B cell (primary cell): ENCODE measurements around the gene SSH3. TPM values are rescaled to one million over a fixed set of nuclear protein-coding genes. Genes with fewer than 3 reads are reported as not detected.

ENCODE experiments used
- ATAC-seq: fragments of 200-7000 bp; cut with Tn5 transposase; one replicate; pipeline ENCODE4 v1.10.0; 2021; ENCODE audit warnings: low read depth, mild to moderate bottlenecking, moderate number of reproducible peaks, moderate library complexity
- CTCF ChIA-PET: fragments of 350-600 bp; sonication (Branson Sonifier 250); formaldehyde crosslinking; loops from one replicate; lab custom pipeline; 2021; ENCODE audit warnings: antibody characterized with exemption, inconsistent platforms; lab: Charles Lee
- POLR2A ChIA-PET: fragments of 350-600 bp; sonication (Branson Sonifier 250); formaldehyde crosslinking; loops from one replicate; lab custom pipeline; 2021; ENCODE audit warnings: antibody characterized with exemption; lab: Charles Lee
- DNase-seq: peaks from one replicate; pipeline ENCODE4 v3.0.0; 2013
- H2AFZ ChIP-seq: 2 replicates; pipeline ENCODE4 v1.6.1; 2012; ENCODE audit warnings: mild to moderate bottlenecking, low read depth, low read length; ENCODE audit not compliant: insufficient read depth, poor library complexity, severe bottlenecking
- H3K27ac ChIP-seq, 2 donors: 1 replicate in 1 of 2; 2 replicates in 1 of 2; pipeline ENCODE4 v1.5.1; 2012 to 2013; ENCODE audit warnings: low read length in 2 of 2, mild to moderate bottlenecking in 2 of 2, moderate library complexity in 1 of 2
- H3K27me3 ChIP-seq, 4 experiments: fragments of 200-600 bp in 1 of 4; sonication (generic) in 1 of 4; replicated peaks in 1 of 4; 1 replicate in 2 of 4; 2 replicates in 2 of 4; pipeline versions ENCODE4 v1.6.1 to v1.7.0; 2013 to 2016; ENCODE audit warnings: low read length in 3 of 4, mild to moderate bottlenecking in 2 of 4, mixed read lengths in 1 of 4, moderate library complexity in 1 of 4; ENCODE audit not compliant: insufficient read depth in 4 of 4, control insufficient read depth in 3 of 4; ENCODE audit errors: control extremely low read depth in 1 of 4
- H3K36me3 ChIP-seq, 2 experiments: replicated peaks in 1 of 2; 1 replicate in 1 of 2; 2 replicates in 1 of 2; pipeline versions ENCODE4 v1.6.1 to v1.7.1; 2013; ENCODE audit warnings: low read length in 1 of 2; ENCODE audit not compliant: insufficient read depth in 2 of 2, control insufficient read depth in 1 of 2; ENCODE audit errors: control extremely low read depth in 1 of 2, extremely low read depth in 1 of 2
- H3K4me1 ChIP-seq, 2 donors: fragments of 200-600 bp in 1 of 2; sonication (generic) in 1 of 2; 1 replicate in 1 of 2; 2 replicates in 1 of 2; pipeline versions ENCODE4 v1.5.1 to v1.6.1; 2013 to 2017; ENCODE audit warnings: low read length in 2 of 2; ENCODE audit not compliant: control insufficient read depth in 2 of 2, insufficient read depth in 2 of 2
- H3K4me2 ChIP-seq: replicated peaks from 2 replicates; pipeline ENCODE3; 2012; ENCODE audit warnings: mild to moderate bottlenecking, low read depth, low read length; ENCODE audit not compliant: poor library complexity, severe bottlenecking
- H3K4me3 ChIP-seq, 5 experiments: fragments of 200-600 bp in 1 of 5; sonication (generic) in 1 of 5; 1 replicate in 3 of 5; 2 replicates in 2 of 5; pipeline versions ENCODE4 v1.5.1 to v1.7.0; 2011 to 2016; ENCODE audit warnings: low read length in 4 of 5, mild to moderate bottlenecking in 4 of 5, low read depth in 2 of 5, control low read depth in 1 of 5, moderate library complexity in 1 of 5; ENCODE audit not compliant: insufficient read depth in 1 of 5; ENCODE audit errors: control extremely low read depth in 1 of 5, extremely low read depth in 1 of 5
- H3K79me2 ChIP-seq: fragments of 200-600 bp; sonication (generic); one replicate; pipeline ENCODE4 v1.6.0; 2016; ENCODE audit warnings: low read length; ENCODE audit not compliant: control insufficient read depth, insufficient read depth
- H3K9ac ChIP-seq: fragments of 200-600 bp; sonication (generic); 2 replicates; pipeline ENCODE4 v1.6.1; 2017; ENCODE audit warnings: mild to moderate bottlenecking, low read length, moderate library complexity
- H3K9me3 ChIP-seq, 3 donors: one replicate each; pipeline versions ENCODE4 v1.6.1 to v1.7.1; 2013; ENCODE audit warnings: low read length in 2 of 3; ENCODE audit not compliant: control insufficient read depth in 2 of 3, insufficient read depth in 1 of 3; ENCODE audit errors: control extremely low read depth in 1 of 3
- H4K20me1 ChIP-seq: 2 replicates; pipeline ENCODE4 v1.6.0; 2012; ENCODE audit warnings: mild to moderate bottlenecking, low read length; ENCODE audit not compliant: insufficient read depth, control insufficient read depth, poor library complexity, severe bottlenecking
- H3K27ac Mint-ChIP-seq: one replicate; pipeline ENCODE4 v1.8.0; 2021; ENCODE audit warnings: mixed read lengths
- H3K27me3 Mint-ChIP-seq: one replicate; pipeline ENCODE4 v1.8.0; 2021; ENCODE audit warnings: mixed read lengths
- H3K4me1 Mint-ChIP-seq: one replicate; pipeline ENCODE4 v1.8.0; 2021; ENCODE audit warnings: mixed read lengths
- H3K4me3 Mint-ChIP-seq: one replicate; pipeline ENCODE4 v1.8.0; 2021; ENCODE audit warnings: mixed read lengths
- H3K9me3 Mint-ChIP-seq: one replicate; pipeline ENCODE4 v1.8.0; 2022; ENCODE audit warnings: mixed read lengths; ENCODE audit not compliant: insufficient read depth
- EZH2 ChIP-seq: IDR thresholded peaks from 2 replicates; pipeline ENCODE4 v1.6.1; 2012; ENCODE audit warnings: borderline replicate concordance, low read depth, mild to moderate bottlenecking, moderate library complexity, low read length; ENCODE audit not compliant: insufficient read depth, poor library complexity, severe bottlenecking
- WGBS: methylation state at CpG from one replicate; pipeline ENCODE4 v1.1.5; 2013; ENCODE audit warnings: missing lambda C conversion rate; ENCODE audit not compliant: insufficient coverage; 5-methylcytosine and 5-hydroxymethylcytosine counted together
- intact Hi-C: fragments of 100-400 bp; cut with micrococcal nuclease; formaldehyde crosslinking; loops from one replicate; pipeline ENCODE4 v1.10.0; 2022
- polyA plus RNA-seq: library from polyadenylated mRNA; depleted of rRNA; stranded (reverse); fragments of >200 nt; gene quantifications from 2 replicates; pipeline ENCODE4 v1.2.3, GENCODE V29; 2012
- total RNA-seq, 2 donors: library from RNA; stranded (reverse); fragments of 120-200 nt in 1 of 2; gene quantifications; 1 replicate in 1 of 2; 2 replicates in 1 of 2; pipeline versions ENCODE4 v1.2.3 to v1.2.4, GENCODE V29; 2013 to 2022
- TF ChIP-seq, protein P1 (sequence below): fragments of 200-600 bp; IDR thresholded peaks from one replicate; pipeline ENCODE4 v1.8.0; 2022; ENCODE audit warnings: antibody characterized with exemption, mild to moderate bottlenecking

The SSH3 gene
- total and polyA plus RNA-seq, 2 donors (not counting 1 experiment from before 2014, with no cell fraction given): 4.0 to 7.2 TPM

DNA sequence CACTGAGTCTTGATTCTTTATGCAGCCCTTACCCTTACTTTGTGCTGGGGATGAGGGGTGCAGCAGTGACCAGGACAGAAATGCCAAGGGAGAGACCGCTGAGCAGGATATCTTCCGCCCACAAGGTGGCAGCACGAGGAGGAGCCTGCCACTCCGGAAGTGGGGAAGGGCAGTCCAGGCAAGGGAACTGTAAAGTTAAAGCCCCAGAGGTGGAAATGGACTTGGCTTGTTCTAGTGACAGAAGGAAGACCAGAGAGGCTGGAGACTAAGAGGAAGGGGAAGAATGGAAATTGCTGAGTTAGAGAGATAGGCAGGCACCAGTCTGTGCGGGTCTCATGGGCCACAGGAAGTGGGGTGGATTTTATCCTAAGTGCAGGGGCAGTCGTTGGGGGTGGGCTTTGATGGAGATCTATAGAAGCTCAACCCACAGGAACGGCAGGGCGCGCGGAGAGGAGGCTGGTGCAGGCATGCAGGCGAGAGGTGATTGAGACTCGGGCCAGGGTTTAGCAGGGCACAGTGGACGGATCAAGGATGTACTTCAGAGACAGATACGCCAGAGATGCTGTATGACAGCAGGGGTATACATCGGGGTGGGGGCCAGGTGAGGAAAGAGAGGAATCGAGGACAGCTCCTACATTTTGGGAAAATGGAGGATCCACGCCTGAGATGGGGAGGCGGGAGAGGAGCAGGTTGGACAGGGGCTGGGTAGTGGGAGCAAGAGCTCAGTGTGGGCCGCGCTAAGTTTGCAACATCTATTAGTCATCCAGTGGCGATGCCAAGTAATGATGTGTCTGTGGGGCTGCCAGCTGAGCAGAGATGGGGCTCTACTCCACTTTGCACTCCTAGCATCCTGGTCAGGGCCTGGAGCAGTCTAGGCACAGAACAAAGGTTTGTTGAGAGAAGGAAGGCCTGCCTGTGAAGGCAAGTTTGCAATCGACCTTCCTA lies 40.3 kb upstream of the SSH3 start:
- Mint-ChIP-seq H3K27me3 (peaks cover 6% of the 10 kb centered on the region), H3K9me3 (no peaks in the 10 kb centered on the region), H3K4me1 (peaks cover 45% of the 10 kb centered on the region), H3K4me3 (peak overlapping the region; percentile 84), H3K27ac (peak overlapping the region; percentile 64)
- peak overlapping the region; percentile 71 for H2AFZ ChIP-seq
- ChIA-PET CTCF (interaction anchor here (0.6 to 8.9 kb wide), 27 partner anchors 9 to 216 kb away, joined by 3 to 229 read pairs (median 6); partner anchors contain the start of genes ANKRD13D and POLD4), POLR2A (interaction anchor here (0.6 to 4.4 kb wide), 9 partner anchors 9 to 323 kb away, joined by 3 to 22 read pairs (median 4); partner anchors contain the start of gene ANKRD13D)
- peak overlapping the region; percentile 65 for H3K4me2 ChIP-seq
- H3K27ac ChIP-seq: no peak overlapping the region
- peaks cover 53% of the 10 kb centered on the region for H3K79me2 ChIP-seq
- TF ChIP-seq, protein P1, sequence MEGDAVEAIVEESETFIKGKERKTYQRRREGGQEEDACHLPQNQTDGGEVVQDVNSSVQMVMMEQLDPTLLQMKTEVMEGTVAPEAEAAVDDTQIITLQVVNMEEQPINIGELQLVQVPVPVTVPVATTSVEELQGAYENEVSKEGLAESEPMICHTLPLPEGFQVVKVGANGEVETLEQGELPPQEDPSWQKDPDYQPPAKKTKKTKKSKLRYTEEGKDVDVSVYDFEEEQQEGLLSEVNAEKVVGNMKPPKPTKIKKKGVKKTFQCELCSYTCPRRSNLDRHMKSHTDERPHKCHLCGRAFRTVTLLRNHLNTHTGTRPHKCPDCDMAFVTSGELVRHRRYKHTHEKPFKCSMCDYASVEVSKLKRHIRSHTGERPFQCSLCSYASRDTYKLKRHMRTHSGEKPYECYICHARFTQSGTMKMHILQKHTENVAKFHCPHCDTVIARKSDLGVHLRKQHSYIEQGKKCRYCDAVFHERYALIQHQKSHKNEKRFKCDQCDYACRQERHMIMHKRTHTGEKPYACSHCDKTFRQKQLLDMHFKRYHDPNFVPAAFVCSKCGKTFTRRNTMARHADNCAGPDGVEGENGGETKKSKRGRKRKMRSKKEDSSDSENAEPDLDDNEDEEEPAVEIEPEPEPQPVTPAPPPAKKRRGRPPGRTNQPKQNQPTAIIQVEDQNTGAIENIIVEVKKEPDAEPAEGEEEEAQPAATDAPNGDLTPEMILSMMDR: peak; percentile 79
- TF ChIP-seq EZH2: no peak
- H4K20me1 ChIP-seq: peaks cover 11% of the 10 kb centered on the region
- H3K27me3 ChIP-seq: peaks cover 0 to 9% (median 2%) of the 10 kb centered on the region in 4 experiments
- peak; percentile 55 for ATAC-seq
- intact Hi-C loops: loop anchor here (1.0 to 10.0 kb wide), 3 partner anchors 54 to 322 kb away; partner anchors contain the start of gene GSTP1
- H3K36me3 ChIP-seq: peaks cover 0 to 5% of the 10 kb centered on the region in 2 experiments
- 42% methylated on average over 20 of the region's 22 CpGs for WGBS
- peaks cover 35 to 37% of the 10 kb centered on the region in 2 donors for H3K4me1 ChIP-seq
- no peaks in the 10 kb centered on the region for H3K9me3 ChIP-seq
- peak overlapping the region; percentile 10 for H3K9ac ChIP-seq
- peak overlapping the region in 3 of 5 experiments; percentile 1 to 31 (median 21) for H3K4me3 ChIP-seq
- peak; percentile 81 for DNase-seq
